Hepatocyte (in vitro differentiated cells): Measurements from ENCODE around the gene CLASRP. TPM values are rescaled to one million over a fixed set of nuclear protein-coding genes. Genes with fewer than 3 reads are reported as not detected.

Experiments
- DNase-seq: peaks from one replicate; pipeline ENCODE4 v3.0.0-alpha.2; 2016; ENCODE audit warnings: low spot score
- H2AFZ ChIP-seq: fragments of 200-600 bp; sonication (generic); 2 replicates; pipeline ENCODE4 v1.6.0; 2016; ENCODE audit warnings: antibody characterized with exemption, mild to moderate bottlenecking
- H3K27ac ChIP-seq: fragments of 200-600 bp; sonication (generic); 2 replicates; pipeline ENCODE4 v1.5.1; 2016; ENCODE audit warnings: mild to moderate bottlenecking
- H3K27me3 ChIP-seq: fragments of 200-600 bp; sonication (generic); 2 replicates; pipeline ENCODE4 v1.6.1; 2016
- H3K36me3 ChIP-seq: fragments of 200-600 bp; sonication (generic); replicated peaks from 2 replicates; pipeline ENCODE4 v1.5.1; 2016; ENCODE audit warnings: low read depth; ENCODE audit not compliant: insufficient read depth
- H3K4me1 ChIP-seq: fragments of 200-600 bp; sonication (generic); 2 replicates; pipeline ENCODE4 v1.5.1; 2016; ENCODE audit warnings: mild to moderate bottlenecking, moderate library complexity; ENCODE audit not compliant: insufficient read depth
- H3K4me2 ChIP-seq: fragments of 200-600 bp; sonication (generic); 2 replicates; pipeline ENCODE4 v1.6.0; 2016
- H3K4me3 ChIP-seq: fragments of 200-600 bp; sonication (generic); 2 replicates; pipeline ENCODE4 v1.5.1; 2016; ENCODE audit warnings: mild to moderate bottlenecking
- H3K79me2 ChIP-seq: fragments of 200-600 bp; sonication (generic); 2 replicates; pipeline ENCODE4 v1.6.0; 2017; ENCODE audit warnings: mild to moderate bottlenecking
- H3K9me2 ChIP-seq: fragments of 200-600 bp; sonication (generic); replicated peaks from 2 replicates; pipeline ENCODE4 v1.6.0; 2017; ENCODE audit warnings: mild to moderate bottlenecking; ENCODE audit not compliant: insufficient read depth
- H3K9me3 ChIP-seq: fragments of 200-600 bp; sonication (generic); 2 replicates; pipeline ENCODE4 v1.5.1; 2016; ENCODE audit warnings: low read depth, mild to moderate bottlenecking
- H4K20me1 ChIP-seq: fragments of 200-600 bp; sonication (generic); 2 replicates; pipeline ENCODE4 v1.6.0; 2016; ENCODE audit warnings: mild to moderate bottlenecking; ENCODE audit not compliant: insufficient read depth, poor library complexity, severe bottlenecking
- EZH2 ChIP-seq: fragments of 200-600 bp; sonication (generic); IDR thresholded peaks from 2 replicates; pipeline ENCODE4 v1.6.1; 2016; ENCODE audit warnings: antibody characterized with exemption, mild to moderate bottlenecking, borderline replicate concordance
- EZH2phosphoT487 ChIP-seq: fragments of 200-600 bp; sonication (generic); IDR thresholded peaks from one replicate; pipeline ENCODE4 v1.6.1; 2018; ENCODE audit warnings: antibody characterized with exemption, mild to moderate bottlenecking, low read depth, moderate library complexity; ENCODE audit not compliant: unreplicated experiment, severe bottlenecking
- WGBS: methylation state at CpG from one replicate; pipeline ENCODE4 v1.1.6; 2016; ENCODE audit warnings: low lambda C conversion rate; ENCODE audit errors: missing lambda C conversion rate; 5-methylcytosine and 5-hydroxymethylcytosine counted together
- polyA plus RNA-seq: library from polyadenylated mRNA; unstranded; fragments of >200 nt; fragmentation: Nextera tagmentation; extraction: Ambion mirVana; gene quantifications from 2 replicates; pipeline ENCODE4 v1.2.1, GENCODE V29; 2016
- total RNA-seq: library from RNA; depleted of rRNA; stranded (reverse); fragments of >200 nt; gene quantifications from 2 replicates; pipeline ENCODE4 v1.2.3, GENCODE V29; 2014
- TF ChIP-seq, protein P1 (sequence below): fragments of 200-600 bp; sonication (generic); IDR thresholded peaks from 2 replicates; pipeline ENCODE4 v1.5.1; 2016; ENCODE audit warnings: antibody characterized with exemption, mild to moderate bottlenecking; ENCODE audit not compliant: poor library complexity

Gene CLASRP
- total and polyA plus RNA-seq, 2 experiments from 2014 or later, result 45.8 to 56.2 TPM

DNA sequence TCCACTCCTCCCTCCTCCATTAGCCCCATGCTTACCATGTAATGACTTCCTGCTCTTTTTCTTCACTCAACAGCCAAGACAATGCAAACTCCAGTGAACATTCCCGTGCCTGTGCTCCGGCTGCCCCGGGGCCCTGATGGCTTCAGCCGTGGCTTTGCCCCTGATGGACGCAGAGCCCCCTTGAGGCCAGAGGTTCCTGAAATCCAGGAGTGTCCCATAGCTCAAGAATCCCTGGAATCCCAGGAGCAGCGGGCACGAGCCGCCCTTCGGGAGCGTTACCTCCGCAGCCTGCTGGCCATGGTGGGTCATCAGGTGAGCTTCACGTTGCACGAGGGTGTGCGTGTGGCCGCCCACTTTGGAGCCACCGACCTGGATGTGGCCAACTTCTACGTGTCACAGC lies 51.2 kb downstream of the CLASRP start:
- WGBS, result 89% methylated on average over 17 of the region's 17 CpGs
- TF ChIP-seq EZH2 (no peak), EZH2phosphoT487 (no peak)
- TF ChIP-seq, protein P1, sequence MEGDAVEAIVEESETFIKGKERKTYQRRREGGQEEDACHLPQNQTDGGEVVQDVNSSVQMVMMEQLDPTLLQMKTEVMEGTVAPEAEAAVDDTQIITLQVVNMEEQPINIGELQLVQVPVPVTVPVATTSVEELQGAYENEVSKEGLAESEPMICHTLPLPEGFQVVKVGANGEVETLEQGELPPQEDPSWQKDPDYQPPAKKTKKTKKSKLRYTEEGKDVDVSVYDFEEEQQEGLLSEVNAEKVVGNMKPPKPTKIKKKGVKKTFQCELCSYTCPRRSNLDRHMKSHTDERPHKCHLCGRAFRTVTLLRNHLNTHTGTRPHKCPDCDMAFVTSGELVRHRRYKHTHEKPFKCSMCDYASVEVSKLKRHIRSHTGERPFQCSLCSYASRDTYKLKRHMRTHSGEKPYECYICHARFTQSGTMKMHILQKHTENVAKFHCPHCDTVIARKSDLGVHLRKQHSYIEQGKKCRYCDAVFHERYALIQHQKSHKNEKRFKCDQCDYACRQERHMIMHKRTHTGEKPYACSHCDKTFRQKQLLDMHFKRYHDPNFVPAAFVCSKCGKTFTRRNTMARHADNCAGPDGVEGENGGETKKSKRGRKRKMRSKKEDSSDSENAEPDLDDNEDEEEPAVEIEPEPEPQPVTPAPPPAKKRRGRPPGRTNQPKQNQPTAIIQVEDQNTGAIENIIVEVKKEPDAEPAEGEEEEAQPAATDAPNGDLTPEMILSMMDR, result no peak
- H3K9me3 ChIP-seq, result no peaks in the 10 kb centered on the region
- no peaks in the 10 kb centered on the region for H3K9me2 ChIP-seq
- peaks cover 9% of the 10 kb centered on the region for H3K4me1 ChIP-seq
- H3K27me3 ChIP-seq, result no peaks in the 10 kb centered on the region
- H2AFZ ChIP-seq, result no peak overlapping the region
- no peak overlapping the region for H3K27ac ChIP-seq
- H3K79me2 ChIP-seq, result peaks cover 38% of the 10 kb centered on the region
- H4K20me1 ChIP-seq, result peaks cover 5% of the 10 kb centered on the region
- H3K36me3 ChIP-seq, result no peaks in the 10 kb centered on the region
- H3K4me3 ChIP-seq, result no peak overlapping the region
- no peak for DNase-seq
- H3K4me2 ChIP-seq, result no peak overlapping the region

DNA sequence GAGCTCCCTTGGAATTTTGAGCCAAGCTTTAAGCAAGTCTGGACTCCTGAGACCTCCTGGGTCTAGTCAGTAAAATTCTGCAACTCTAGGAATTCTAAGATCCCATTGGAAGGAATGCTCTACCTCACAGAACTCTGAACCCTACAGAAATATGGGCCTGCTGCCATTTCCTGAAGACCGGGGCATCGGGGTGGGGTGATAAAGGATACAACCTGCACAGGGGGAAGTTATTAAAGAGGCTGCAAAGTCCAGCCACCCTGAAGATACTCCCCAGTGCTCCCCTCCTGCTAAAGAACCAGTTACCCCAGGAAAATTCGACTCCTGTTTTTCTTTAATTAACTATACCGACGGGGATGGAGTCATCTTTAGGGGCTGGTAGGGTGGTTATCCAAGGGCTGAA lies 51.8 kb downstream of the CLASRP start:
- Histone ChIP-seq H4K20me1 (peaks cover 6% of the 10 kb centered on the region), H2AFZ (no peak overlapping the region), H3K4me2 (peak overlapping the region; percentile 68), H3K79me2 (peaks cover 41% of the 10 kb centered on the region), H3K9me3 (no peaks in the 10 kb centered on the region), H3K9me2 (no peaks in the 10 kb centered on the region), H3K4me3 (no peak overlapping the region), H3K36me3 (no peaks in the 10 kb centered on the region), H3K4me1 (peaks cover 9% of the 10 kb centered on the region), H3K27me3 (no peaks in the 10 kb centered on the region), H3K27ac (peak overlapping the region; percentile 67)
- TF ChIP-seq EZH2phosphoT487, result no peak
- TF ChIP-seq EZH2, result no peak
- TF ChIP-seq, protein P1, result no peak
- WGBS, result 85% methylated on average over 5 of the region's 5 CpGs
- no peak for DNase-seq

DNA sequence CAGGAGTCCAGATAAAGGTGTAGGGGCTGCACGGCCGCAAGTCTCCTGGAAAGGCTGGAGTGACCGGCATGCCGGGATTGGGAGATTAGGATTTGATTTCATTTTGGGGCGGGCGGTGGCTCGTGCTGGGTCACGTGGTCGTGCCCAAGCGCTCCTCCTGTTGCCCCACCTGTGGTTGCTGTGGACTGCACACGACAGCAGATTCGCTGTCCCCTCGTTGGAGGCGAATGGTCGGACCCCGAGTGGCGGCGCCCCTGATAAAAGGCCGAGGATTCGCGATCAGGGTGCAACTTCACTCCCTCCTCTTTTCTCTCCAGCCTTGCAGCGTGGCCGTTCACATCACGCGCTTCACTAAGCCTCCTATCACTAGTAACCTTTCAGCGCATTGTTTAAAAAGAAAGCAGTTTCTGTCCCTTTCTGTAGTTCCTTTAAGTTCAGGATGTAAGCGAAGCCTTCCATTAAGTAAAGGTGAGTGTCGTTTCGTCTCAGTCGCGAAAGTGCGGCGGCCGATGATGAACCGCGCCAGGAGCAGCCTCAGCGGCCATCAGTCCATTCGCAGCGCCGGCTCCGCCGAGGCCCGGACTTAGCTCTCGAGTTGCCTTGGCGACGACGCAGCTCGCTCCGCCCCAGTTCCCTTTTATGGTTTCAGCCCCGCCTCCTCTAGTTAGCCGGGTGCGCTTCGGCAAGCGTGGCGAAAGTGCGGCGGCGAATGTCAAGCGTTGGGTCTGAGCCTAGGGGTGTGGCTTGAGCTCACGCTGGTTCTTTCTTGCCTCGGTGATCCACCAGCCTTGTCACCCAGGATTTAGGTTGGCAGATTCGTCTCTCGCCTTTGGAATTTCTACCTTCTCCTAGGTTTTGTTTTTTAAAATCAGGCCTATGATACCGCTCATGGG lies 52.4 kb downstream of the CLASRP start:
- no peaks in the 10 kb centered on the region for H3K27me3 ChIP-seq
- peak overlapping the region; percentile 14 for H3K4me3 ChIP-seq
- peak; percentile 99 for DNase-seq
- no peaks in the 10 kb centered on the region for H3K36me3 ChIP-seq
- no peaks in the 10 kb centered on the region for H3K9me2 ChIP-seq
- peaks cover 9% of the 10 kb centered on the region for H3K4me1 ChIP-seq
- 25% methylated on average over 63 of the region's 64 CpGs for WGBS
- H3K4me2 ChIP-seq, result peak overlapping the region; percentile 70
- TF ChIP-seq EZH2phosphoT487 (no peak), EZH2 (no peak)
- TF ChIP-seq, protein P1, result no peak
- H3K79me2 ChIP-seq, result peaks cover 44% of the 10 kb centered on the region
- peak overlapping the region; percentile 55 for H2AFZ ChIP-seq
- H3K27ac ChIP-seq, result peak overlapping the region; percentile 99
- peaks cover 12% of the 10 kb centered on the region for H4K20me1 ChIP-seq
- H3K9me3 ChIP-seq, result no peaks in the 10 kb centered on the region
